HG02885 (cell line): ENCODE data around the gene RPL37A.
"Not testable (repeated sequence)": the region's sequence is repeated elsewhere in the genome, so short reads cannot be mapped to it uniquely, and the experiment has no call there.

Experiments used
- ATAC-seq: cut with Tn5 transposase; IDR thresholded peaks from one replicate; pipeline ENCODE4 v1.9.1; 2021; ENCODE audit warnings: mild to moderate bottlenecking; ENCODE audit not compliant: unreplicated experiment, poor library complexity

The RPL37A gene

GRCh38 chr2:216507220-216508160, 8.8 kb downstream of the RPL37A start:
- ATAC-seq: no peak

- ATAC-seq: no peak
These were observed 9.6 kb downstream of the RPL37A start for GRCh38 chr2:216508229-216508628.

- ATAC-seq: no peak
These were observed 18.2 kb downstream of the RPL37A start for GRCh38 chr2:216516730-216517350.

GRCh38 chr2:216517447-216518225, 19.0 kb downstream of the RPL37A start:
- no peak for ATAC-seq

GRCh38 chr2:216518566-216519119, 20.0 kb downstream of the RPL37A start:
- not testable (repeated sequence) for ATAC-seq

GRCh38 chr2:216519154-216519762, 20.6 kb downstream of the RPL37A start:
- peak; percentile 73 for ATAC-seq

GRCh38 chr2:216520112-216520511, 21.5 kb downstream of the RPL37A start:
- no peak for ATAC-seq

GRCh38 chr2:216522892-216523502, 24.4 kb downstream of the RPL37A start:
- no peak for ATAC-seq

- ATAC-seq: no peak
These were observed 27.3 kb downstream of the RPL37A start for GRCh38 chr2:216525972-216526371.

- no peak for ATAC-seq
These were observed 28.3 kb downstream of the RPL37A start for GRCh38 chr2:216526939-216527338.

- ATAC-seq: no peak
These were observed 29.0 kb downstream of the RPL37A start for GRCh38 chr2:216527600-216527999.

- ATAC-seq: no peak
These were observed 33.9 kb downstream of the RPL37A start for GRCh38 chr2:216532562-216532961.

GRCh38 chr2:216533609-216534008, 35.0 kb downstream of the RPL37A start:
- ATAC-seq: no peak

- no peak for ATAC-seq
These were observed 36.2 kb downstream of the RPL37A start for GRCh38 chr2:216534809-216535208.

- ATAC-seq: no peak
These were observed 36.9 kb downstream of the RPL37A start for GRCh38 chr2:216535454-216535995.

GRCh38 chr2:216536734-216537210, 38.1 kb downstream of the RPL37A start:
- no peak for ATAC-seq

- ATAC-seq: no peak
These were observed 38.7 kb downstream of the RPL37A start for GRCh38 chr2:216537366-216537765.

GRCh38 chr2:216538538-216538937, 39.9 kb downstream of the RPL37A start:
- ATAC-seq: no peak

- ATAC-seq: no peak
These were observed 40.5 kb downstream of the RPL37A start for GRCh38 chr2:216539120-216539519.
